HG03045 (cell line): Measurements from ENCODE around the gene INPP4A.

Experiments
- ATAC-seq: cut with Tn5 transposase; IDR thresholded peaks from one replicate; pipeline ENCODE4 v1.9.1; 2021; ENCODE audit warnings: mild to moderate bottlenecking, moderate library complexity; ENCODE audit not compliant: unreplicated experiment

Gene INPP4A

GRCh38 chr2:98489486-98489885 lies 44.8 kb downstream of the INPP4A start:
- ATAC-seq: no peak

DNA sequence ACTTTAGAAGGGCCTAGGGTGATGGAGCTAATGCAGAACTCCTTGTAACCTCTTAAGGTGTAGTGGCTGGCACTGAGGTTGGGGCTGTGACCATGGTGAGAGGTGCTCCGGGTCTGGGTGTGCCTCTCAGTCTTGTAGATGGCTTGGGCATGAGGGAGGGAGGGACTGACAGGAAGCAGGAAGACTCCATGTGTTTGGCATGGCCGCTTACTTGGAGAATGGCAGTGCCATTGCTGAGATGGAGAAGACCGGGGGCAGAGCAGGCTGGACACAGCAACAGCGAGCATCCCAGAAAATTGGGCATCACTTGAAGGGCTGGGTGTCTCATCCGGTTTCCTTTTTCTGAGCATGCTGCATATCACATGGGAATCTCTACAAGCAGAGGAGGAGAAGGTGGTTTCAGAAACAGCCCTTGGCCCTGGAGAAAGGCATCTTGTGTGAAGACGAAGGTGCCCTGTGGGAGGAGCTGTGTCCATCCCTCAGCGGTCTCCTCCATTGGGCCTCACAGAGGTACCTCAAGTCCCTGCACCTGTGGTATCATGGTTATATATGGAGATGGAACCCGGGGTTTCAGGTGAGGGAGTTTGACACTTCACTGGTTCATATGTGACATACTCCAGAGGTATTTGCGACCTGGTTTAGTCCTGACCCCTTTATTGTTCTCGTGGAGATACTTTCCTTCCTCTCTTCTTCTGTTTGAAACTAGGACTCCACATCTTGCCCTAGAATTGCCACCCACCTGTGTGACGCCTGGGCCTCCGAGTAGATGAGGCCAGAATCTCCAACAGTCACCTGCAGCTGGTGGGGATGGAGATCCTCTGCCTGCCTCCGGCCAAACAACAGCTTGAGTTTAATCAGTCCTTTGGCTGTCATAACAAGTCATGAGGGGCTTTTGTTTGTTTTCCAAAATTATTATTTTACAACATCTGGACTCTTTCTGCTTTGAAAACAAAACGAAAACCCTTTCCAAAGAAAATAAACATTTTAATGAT lies 45.6 kb downstream of the INPP4A start:
- no peak for ATAC-seq

GRCh38 chr2:98492441-98492840 lies 47.8 kb downstream of the INPP4A start:
- no peak for ATAC-seq

GRCh38 chr2:98494699-98495098 lies 50.0 kb downstream of the INPP4A start:
- ATAC-seq: no peak

DNA sequence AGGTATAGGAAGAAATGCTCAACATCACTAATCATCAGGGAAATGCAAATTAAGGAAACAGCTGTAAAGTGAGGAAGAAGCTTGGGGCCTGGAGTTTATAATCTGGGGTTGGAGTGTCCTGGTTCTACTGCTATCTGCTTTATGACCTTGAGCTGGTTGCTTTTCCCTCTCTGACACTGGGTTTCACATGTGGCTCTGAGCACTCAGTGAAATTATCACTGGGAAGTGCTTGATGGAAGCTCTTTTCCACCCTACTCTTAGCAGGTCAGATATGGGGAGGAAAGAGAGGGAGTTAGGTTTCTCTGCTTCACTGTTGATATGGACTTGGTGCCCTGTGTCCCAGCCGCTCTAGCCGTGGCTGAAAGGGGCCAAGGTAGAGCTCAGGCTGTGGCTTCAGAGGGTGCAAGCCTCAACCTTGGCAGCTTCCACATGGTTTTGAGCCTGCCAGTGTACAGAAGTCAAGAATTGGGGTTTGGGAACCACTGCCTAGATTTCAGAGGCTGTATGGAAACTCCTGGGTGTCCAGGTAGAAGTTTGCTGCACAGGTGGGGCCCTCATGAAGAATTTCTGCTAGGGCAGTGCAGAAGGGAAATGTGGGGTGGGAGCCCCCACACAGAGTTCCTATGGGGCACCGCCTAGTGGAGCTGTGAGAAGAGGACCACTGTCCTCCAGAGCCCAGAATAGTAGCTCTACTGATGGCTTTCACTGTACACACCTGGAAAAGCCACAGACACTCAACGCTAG lies 52.3 kb downstream of the INPP4A start:
- ATAC-seq: no peak

GRCh38 chr2:98498703-98499440 lies 54.2 kb downstream of the INPP4A start:
- no peak for ATAC-seq

GRCh38 chr2:98500561-98500960 lies 55.9 kb downstream of the INPP4A start:
- ATAC-seq: no peak

DNA sequence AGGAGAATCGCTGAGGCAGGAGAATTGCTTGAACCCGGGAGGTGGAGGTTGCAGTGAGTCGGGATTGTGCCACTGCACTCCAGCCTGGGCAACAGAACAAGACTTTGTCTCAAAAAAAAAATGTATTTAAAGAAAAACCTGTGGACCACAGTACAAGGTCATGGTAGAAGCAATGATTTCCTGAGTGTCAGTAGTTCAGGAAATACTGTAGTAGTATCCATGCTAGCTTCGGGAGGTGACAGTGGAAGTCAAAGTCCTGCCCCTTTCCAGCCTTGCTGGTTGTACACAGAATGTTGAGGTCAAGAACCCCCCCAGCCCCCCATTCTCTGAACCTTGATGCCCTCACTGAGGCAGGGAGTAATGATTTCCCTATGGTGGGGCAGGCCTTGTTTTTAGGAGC lies 56.6 kb downstream of the INPP4A start:
- ATAC-seq: no peak

- no peak for ATAC-seq
Measured at GRCh38 chr2:98501876-98502275, 57.2 kb downstream of the INPP4A start.

DNA sequence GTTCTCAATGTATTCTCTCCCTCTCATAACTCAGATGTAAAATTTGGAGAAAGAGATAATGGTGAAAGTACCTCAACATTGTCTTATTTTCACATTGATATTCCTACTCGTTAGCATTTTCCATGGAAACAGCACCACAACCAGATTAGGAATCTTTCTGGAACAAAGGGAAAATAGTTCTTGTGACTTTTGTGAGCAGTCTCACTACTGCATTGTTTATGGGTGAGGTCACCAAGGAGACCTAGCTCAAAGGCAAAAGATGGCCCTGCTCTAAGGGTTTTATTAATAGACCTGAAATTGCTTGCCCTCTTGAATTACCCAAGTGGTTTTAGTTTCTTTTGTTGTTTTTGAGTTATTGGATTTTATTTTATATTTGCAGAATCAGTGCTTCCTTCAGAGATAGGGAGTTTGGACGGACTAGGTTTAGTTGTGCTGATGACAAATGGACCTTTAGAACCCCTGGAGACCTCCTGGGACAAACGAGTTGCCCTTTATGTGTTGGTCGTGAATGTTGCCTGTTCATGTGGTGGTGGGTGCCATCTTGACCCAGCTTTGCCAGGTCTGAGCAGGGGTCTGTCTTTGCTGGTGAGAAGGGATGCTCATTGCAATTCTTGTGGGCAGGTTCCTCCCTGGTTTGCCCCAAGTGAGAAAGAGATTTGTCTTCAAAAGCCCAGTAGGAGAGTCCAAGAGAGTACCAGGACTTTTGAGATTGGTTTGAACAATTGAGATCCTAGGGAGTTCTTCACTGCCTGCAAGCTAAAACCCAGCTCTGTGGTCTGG lies 58.1 kb downstream of the INPP4A start:
- no peak for ATAC-seq

DNA sequence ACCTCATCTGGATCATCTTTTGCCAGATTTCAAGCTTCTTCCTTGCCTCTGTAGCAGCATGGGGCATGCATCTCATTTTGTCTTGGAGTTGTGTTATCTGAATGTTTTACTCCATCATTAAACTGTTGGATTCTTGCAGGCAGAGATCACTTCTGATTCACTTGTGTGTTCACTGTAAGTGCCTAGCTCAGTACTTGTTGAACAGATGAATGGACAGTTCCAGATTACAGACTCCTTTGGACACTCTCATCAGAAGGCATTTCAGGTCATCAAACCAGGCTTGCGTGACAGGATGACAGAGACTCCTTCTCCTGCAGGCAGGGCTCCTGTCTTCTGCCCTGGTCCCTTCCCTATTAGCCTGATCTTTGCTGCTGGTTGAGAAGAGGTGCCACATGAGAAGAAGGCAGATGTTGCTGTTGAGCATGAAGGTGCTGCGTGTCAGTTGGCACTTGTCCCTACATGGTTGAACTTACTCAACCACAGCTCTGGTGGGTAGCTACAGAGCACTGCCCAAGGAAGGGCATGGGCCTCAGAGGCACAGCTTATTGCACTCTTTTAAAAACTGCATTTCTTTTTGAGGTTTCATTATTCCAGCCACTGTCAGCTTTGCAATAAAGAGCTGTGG lies 58.9 kb downstream of the INPP4A start:
- no peak for ATAC-seq

- no peak for ATAC-seq
Measured at GRCh38 chr2:98504381-98505109, 59.9 kb downstream of the INPP4A start.

DNA sequence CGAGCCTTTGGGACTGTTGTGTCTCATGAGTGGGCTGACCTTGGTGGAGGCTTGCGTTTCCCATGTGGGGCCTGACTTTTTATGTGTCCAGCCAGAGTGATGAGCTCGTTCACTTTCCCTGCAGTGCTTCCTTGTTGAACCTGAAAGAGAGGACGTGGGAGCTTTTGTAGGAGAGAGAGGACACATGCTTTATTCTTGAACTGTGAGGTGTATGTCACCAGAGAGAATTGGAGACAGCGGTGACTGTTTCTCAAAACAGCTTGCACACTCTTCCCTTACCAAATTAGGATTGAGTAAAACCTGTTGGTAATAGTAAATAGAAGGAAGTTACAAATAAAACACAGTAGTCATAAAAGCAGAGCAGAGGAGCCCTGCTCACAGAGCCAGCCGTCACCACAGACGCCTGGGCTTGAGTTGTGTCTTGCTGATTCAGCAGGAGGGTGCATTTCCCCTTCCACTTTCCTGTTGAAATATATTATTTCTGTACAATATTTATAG lies 60.7 kb downstream of the INPP4A start:
- ATAC-seq: no peak

- ATAC-seq: no peak
Measured at GRCh38 chr2:98505971-98506664, 61.5 kb downstream of the INPP4A start.

DNA sequence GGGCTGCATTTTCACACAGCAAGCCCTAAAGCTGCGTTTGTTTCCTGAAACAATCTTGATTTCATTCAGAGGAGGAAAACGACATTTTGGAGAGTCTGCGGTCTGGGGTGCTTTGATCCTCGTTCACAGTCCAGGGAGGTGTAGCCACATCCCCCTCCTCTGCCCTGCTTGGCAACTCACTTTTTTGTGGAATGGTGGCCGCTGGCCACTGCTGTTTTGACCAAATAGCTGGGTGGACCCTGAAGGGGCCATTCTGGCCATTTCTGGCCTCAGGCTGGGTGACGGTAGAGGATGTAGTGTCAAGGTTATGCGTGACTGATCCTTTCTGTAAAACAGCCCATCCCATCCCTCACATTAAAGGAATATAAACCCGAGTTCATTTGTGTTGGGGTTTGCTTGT lies 62.2 kb downstream of the INPP4A start:
- no peak for ATAC-seq

DNA sequence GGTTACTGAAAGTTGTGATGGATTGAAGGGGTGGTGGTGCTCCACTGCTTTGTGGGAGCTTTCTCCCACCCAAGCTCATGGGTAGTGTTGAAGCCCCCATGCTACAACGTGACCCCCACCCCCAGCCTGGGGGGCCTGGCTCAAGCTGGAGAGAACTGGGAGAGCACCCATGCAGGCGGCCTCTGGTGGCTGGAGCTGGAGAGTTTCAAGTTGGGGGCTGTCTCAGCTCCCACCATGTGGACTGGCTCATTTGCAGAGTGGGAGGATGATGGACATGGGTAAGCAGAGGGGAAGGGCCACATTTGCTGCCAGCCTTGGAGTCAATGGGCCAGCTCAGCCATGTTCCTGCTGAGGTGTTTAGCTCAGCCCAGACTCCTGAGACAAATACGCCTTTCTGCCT lies 62.8 kb downstream of the INPP4A start:
- ATAC-seq: no peak

GRCh38 chr2:98507891-98508708 lies 63.4 kb downstream of the INPP4A start:
- ATAC-seq: peak; percentile 57

DNA sequence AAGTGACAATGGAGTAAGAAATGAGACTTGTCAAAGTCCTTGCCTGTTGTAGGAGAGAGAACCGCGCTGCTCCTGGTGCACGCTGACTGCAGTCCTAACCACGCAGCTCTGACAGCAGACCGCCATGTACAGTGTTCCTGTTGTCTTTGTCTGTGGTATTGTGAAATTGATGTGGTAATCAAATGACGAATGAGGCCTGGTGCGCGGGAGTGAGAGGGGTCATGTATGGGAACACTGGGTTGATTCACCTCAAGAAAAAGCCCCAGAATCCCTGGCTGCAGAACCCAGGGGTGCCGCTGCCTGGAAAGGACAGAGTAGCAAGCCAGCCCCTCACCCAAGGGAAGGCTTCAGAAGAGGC lies 64.0 kb downstream of the INPP4A start:
- ATAC-seq: no peak
